Astrocyte (in vitro differentiated cells and primary cell): Measurements from ENCODE around the gene IL1RAP.

ENCODE experiments used
- EZH2 ChIP-seq: IDR thresholded peaks from 2 replicates; pipeline ENCODE4 v1.6.1; 2012; ENCODE audit warnings: mild to moderate bottlenecking, low read length, inconsistent platforms; ENCODE audit not compliant: insufficient read depth
- TF ChIP-seq, protein P1 (sequence below): IDR thresholded peaks from 2 replicates; pipeline ENCODE4 v1.5.1; 2011; ENCODE audit warnings: low read depth, mild to moderate bottlenecking, inconsistent platforms, low read length, moderate library complexity; ENCODE audit not compliant: insufficient read depth

- TF ChIP-seq, protein P1, sequence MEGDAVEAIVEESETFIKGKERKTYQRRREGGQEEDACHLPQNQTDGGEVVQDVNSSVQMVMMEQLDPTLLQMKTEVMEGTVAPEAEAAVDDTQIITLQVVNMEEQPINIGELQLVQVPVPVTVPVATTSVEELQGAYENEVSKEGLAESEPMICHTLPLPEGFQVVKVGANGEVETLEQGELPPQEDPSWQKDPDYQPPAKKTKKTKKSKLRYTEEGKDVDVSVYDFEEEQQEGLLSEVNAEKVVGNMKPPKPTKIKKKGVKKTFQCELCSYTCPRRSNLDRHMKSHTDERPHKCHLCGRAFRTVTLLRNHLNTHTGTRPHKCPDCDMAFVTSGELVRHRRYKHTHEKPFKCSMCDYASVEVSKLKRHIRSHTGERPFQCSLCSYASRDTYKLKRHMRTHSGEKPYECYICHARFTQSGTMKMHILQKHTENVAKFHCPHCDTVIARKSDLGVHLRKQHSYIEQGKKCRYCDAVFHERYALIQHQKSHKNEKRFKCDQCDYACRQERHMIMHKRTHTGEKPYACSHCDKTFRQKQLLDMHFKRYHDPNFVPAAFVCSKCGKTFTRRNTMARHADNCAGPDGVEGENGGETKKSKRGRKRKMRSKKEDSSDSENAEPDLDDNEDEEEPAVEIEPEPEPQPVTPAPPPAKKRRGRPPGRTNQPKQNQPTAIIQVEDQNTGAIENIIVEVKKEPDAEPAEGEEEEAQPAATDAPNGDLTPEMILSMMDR: no peak
- TF ChIP-seq EZH2: no peak
These were observed 77.2 kb downstream of the IL1RAP start for GRCh38 chr3:190591080-190591479.
